HG02759 (cell line): ENCODE measurements around the gene RAB37.
A peak's percentile ranks its signal among the peaks of the same experiment; 100 is the strongest.

Experiments used
- ATAC-seq: cut with Tn5 transposase; IDR thresholded peaks from one replicate; pipeline ENCODE4 v1.9.1; 2021; ENCODE audit warnings: mild to moderate bottlenecking, moderate library complexity; ENCODE audit not compliant: unreplicated experiment

Gene RAB37

GRCh38 chr17:74776990-74777389 is 39.9 kb downstream of the RAB37 start:
- ATAC-seq: no peak

GRCh38 chr17:74777901-74778515 is 41.0 kb downstream of the RAB37 start:
- ATAC-seq: no peak

- no peak for ATAC-seq
These were observed 41.9 kb downstream of the RAB37 start for GRCh38 chr17:74778960-74779359.

DNA sequence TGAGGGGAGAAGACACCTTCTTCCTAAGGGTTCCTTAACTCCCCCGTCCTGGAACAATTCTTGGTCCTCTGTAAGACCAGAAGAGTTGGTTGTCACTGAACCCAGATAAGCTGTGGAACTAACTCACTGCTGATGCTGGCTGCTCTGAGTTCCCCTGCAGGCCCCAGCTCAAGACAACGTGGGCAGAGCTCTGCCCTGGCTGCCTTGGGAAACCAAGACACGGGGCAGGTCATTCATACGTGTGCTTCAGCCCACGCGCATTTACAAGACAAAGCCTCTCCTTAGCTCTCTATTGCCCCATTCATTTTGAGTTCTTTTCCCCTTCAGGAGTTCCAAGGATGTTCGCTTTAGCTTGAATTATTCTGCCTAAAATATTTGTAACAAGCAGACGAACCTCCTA is 42.4 kb downstream of the RAB37 start:
- peak; percentile 4 for ATAC-seq

DNA sequence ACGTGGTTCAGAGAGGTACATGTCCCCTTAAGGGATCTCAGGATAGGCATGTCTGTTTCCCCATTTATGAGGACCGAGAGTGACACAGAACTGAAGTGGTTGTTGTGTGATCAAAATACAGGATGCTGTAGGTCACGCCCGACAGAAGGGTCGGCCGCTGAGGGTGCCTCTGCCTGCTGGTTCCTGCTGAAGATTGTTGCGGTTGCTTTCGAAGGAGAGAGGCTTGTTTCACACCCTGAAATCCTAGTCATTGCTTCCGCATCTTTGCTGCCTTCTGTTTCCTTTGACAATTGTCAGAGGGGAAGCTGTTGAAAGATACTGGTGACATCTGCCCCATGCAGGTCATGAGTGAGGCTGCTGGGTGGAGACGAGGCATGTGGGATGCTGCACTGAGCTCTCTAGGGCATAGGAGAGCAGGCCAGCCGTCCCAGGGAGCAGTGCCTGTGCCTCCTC is 42.9 kb downstream of the RAB37 start:
- ATAC-seq: peak; percentile 46

DNA sequence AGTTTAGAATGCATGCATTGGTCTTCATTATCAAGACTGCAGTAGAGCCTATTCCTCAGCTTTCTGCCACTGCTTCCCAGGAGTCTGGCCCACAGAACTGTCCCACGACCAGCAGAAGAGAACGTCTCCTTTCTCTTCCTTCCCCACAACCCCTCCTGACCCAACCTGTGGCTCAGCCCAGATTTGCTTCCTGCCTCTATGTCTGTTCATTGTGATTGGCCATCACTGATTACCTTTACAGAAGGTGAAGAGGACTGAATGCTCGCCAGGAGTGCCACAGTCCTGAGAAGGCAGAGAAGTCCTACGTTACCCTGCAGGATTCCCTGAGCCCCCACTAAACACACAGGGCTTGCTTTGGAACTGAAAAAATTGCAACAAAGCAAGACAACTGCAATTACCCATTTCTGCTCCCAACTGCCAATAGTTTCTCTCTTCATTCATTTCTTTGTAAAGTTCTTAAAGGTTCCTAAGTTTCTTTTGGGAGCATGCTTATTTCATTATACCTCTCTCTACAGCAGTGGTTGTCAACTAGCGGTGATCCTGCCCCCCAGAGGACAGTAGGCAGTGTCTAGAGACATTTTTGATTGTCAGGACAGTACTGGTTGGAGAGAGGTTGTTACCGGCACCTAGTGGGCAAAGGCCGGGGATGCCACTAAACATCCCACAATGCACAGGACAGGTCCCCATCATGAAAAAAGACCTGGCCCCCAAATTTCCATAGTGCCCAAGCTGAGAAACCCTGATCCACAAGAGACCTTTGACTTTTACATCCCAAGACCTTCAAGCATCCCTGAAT is 43.6 kb downstream of the RAB37 start:
- ATAC-seq: no peak

GRCh38 chr17:74782571-74782970 is 45.5 kb downstream of the RAB37 start:
- no peak for ATAC-seq

GRCh38 chr17:74784125-74784810 is 47.2 kb downstream of the RAB37 start:
- no peak for ATAC-seq

DNA sequence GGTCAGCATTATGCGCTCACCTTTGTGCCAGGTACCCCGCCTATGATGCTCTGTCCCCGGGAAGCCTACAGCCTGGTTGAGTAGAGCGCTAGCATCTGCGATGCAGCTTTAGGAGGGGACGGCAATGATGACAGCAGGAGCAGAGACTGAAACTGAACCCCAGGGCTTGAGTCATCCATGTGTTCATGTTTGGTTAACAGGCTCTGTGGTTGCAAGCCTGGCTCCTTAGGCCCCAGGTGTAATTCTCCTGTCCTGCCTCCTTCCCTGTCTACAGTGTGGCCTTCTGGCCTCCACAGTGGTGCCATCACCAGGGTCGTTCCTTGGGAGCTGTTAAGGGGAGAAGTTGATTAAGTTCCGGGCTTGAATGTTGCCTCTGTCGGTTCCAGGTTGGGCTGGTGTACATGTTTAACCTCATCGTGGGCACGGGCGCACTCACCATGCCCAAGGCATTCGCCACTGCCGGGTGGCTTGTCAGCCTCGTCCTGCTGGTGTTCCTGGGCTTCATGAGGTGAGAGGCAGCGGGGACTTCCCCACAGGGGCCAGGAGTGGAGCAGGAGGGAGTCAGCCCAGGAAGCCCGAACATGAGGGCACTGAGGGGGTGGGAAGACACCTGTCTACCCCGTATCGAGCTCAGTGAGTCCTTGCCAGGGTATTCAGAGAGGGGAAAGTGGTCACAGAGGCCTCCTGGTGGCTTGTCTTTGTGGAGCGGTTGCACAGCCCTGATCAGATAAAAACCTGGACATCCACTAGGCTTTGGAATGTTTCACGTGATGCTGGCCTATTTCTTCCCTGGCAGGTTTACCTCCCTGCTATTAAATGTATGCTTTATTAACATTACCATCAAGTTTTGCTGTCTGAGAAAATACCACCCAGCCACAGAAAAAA is 48.3 kb downstream of the RAB37 start:
- ATAC-seq: no peak

DNA sequence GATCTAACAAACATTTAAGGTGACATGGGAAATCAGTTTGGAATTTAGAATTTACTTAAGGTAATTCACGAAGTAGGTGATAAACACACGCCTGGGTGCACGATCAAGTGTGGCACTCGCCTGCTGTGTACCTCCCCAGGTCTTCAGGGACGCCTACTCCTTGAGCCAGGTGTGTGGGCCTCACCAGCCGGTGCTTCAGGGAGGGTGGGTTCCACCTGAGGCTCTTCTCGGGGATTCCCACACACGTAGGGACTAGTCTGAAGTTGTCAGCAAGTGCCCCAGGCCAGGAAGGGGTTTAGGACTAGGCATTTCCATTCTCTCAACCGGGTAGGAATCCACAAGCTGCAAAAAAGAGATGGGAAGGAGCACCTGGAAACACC is 48.9 kb downstream of the RAB37 start:
- ATAC-seq: no peak

GRCh38 chr17:74786431-74787055 is 49.5 kb downstream of the RAB37 start:
- ATAC-seq: no peak

DNA sequence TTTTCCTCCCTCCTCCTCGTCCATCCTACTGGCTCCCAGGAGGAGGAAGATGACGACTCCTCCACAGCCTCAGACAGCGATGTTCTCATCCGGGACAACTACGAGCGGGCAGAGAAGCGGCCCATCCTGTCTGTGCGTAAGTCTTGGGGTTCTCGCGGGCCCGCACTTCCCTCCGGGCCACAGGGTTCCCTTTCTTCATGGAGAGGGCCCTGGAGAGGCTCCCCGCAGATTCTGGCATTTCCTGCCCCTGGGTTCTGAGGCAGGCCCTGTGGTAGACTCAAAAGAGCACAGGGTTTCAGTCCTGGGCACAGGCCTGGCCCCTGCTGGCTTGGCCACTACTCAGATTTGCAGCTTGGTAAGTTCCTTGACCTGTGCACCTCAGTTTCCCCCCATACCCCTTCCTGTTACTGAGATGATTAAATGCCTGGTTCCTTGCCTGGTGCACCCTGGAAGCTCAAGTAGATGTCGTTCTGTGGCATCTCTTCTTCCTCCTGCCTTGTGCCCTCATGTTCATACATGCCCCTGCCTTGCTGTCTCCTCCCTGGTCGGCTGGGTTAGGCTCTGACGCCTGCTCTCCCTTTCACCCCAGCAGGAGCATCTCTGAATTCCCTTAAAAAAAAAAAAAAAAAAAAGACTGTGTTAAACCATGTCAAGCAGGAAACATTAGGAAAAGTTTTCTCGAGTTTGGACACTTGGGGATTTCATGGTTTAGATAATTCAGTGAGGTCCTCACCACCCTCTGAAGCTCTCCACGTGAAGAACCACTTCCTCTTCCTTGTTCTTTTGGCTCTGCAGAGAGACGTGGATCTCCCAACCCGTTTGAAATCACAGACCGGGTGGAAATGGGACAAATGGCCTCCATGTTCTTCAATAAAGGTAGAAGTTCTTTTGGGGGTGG is 53.4 kb downstream of the RAB37 start:
- ATAC-seq: no peak

- ATAC-seq: no peak
These were observed 55.6 kb downstream of the RAB37 start for GRCh38 chr17:74792586-74793105.

GRCh38 chr17:74795327-74796020 is 58.4 kb downstream of the RAB37 start:
- no peak for ATAC-seq

DNA sequence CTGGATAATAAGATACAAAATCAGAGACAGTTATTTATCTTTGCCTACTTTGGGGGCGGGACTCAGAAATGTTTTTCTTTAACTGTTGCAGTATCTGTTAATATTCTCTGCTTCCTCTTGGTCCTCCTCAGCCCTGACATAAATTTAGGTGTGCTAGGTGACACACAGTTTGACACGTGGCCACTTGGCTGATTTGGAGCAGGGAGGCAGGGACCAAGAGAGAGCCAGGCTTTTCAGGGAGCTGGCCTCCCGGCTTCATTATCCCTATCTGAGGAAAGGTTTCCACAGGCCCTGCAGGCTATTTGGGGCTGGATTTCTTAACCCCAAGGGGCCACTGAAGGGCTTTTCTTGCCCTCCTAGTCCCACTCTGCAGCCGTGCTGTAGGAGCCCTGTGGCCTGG is 59.2 kb downstream of the RAB37 start:
- no peak for ATAC-seq

- no peak for ATAC-seq
These were observed 59.8 kb downstream of the RAB37 start for GRCh38 chr17:74796866-74797265.
